GM18861 (cell line): Measurements from ENCODE around the gene HOXA6.

Experiments
- ATAC-seq: cut with Tn5 transposase; IDR thresholded peaks from one replicate; pipeline ENCODE4 v1.9.1; 2021; ENCODE audit not compliant: unreplicated experiment

The HOXA6 gene

GRCh38 chr7:27141137-27141922 is 6.2 kb downstream of the HOXA6 start:
- no peak for ATAC-seq

- ATAC-seq: no peak
Measured at GRCh38 chr7:27140126-27140857, 7.3 kb downstream of the HOXA6 start.

- no peak for ATAC-seq
Measured at GRCh38 chr7:27139334-27140125, 8.0 kb downstream of the HOXA6 start.

- ATAC-seq: no peak
Measured at GRCh38 chr7:27138985-27139333, 8.6 kb downstream of the HOXA6 start.

- no peak for ATAC-seq
Measured at GRCh38 chr7:27138472-27138871, 9.1 kb downstream of the HOXA6 start.

- ATAC-seq: no peak
Measured at GRCh38 chr7:27137640-27138315, 9.8 kb downstream of the HOXA6 start.

- ATAC-seq: no peak
Measured at GRCh38 chr7:27134392-27134791, 13.2 kb downstream of the HOXA6 start.

GRCh38 chr7:27133409-27134231 is 14.0 kb downstream of the HOXA6 start:
- ATAC-seq: no peak

GRCh38 chr7:27132978-27133377 is 14.6 kb downstream of the HOXA6 start:
- ATAC-seq: no peak

GRCh38 chr7:27132214-27132613 is 15.4 kb downstream of the HOXA6 start:
- no peak for ATAC-seq

GRCh38 chr7:27131390-27131819 is 16.2 kb downstream of the HOXA6 start:
- ATAC-seq: no peak

GRCh38 chr7:27130540-27131389 is 16.8 kb downstream of the HOXA6 start, which contains the start of gene HOXA4:
Gene HOXA4 (minus strand): TSS chr7:27130757. CDS start chr7:27130733, 24 bp downstream.
- no peak for ATAC-seq

- no peak for ATAC-seq
Measured at GRCh38 chr7:27129729-27130539, 17.6 kb downstream of the HOXA6 start.

GRCh38 chr7:27128776-27129728 is 18.5 kb downstream of the HOXA6 start:
- no peak for ATAC-seq

- no peak for ATAC-seq
Measured at GRCh38 chr7:27128034-27128433, 19.5 kb downstream of the HOXA6 start.

GRCh38 chr7:27126596-27127327 is 20.8 kb downstream of the HOXA6 start:
- ATAC-seq: no peak

GRCh38 chr7:27125986-27126394 is 21.6 kb downstream of the HOXA6 start:
- ATAC-seq: no peak
